OCI-LY1 (cell line): ENCODE measurements around the gene SIAE.

Experiments
- EZH2 ChIP-seq: fragments of 200-600 bp; sonication (generic), shearing (Covaris generic); IDR thresholded peaks from 2 replicates; pipeline ENCODE4 v1.8.0; 2017; ENCODE audit warnings: borderline replicate concordance, mixed run types, mild to moderate bottlenecking, antibody characterized with exemption, low read length, moderate library complexity, mixed read lengths
- TF ChIP-seq, protein P1 (sequence below): fragments of 200-600 bp; sonication (generic), shearing (Covaris generic); IDR thresholded peaks from 2 replicates; pipeline ENCODE4 v1.5.1; 2017; ENCODE audit warnings: mild to moderate bottlenecking, antibody characterized with exemption, low read length, moderate library complexity, mixed read lengths

DNA sequence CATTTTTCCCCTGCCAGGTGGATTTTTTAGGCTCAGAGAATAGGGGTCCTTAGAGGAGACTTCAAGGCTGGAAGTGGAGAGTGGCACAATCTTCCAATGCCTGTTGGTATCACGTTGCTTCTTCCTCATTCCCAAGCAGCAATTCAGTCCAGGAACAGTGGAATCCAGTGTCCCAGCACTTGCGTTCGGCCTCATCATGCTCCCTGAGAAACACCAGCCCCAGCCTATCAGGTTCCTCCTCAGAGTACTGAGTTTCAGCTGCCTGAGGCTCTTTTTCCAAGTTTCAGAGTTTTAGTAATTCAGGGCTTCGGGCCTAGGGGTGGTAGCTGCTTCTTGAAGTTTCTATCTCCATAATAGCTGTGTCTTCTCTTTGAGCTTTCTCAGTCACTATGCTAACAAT lies 34.3 kb upstream of the SIAE start:
- TF ChIP-seq, protein P1, sequence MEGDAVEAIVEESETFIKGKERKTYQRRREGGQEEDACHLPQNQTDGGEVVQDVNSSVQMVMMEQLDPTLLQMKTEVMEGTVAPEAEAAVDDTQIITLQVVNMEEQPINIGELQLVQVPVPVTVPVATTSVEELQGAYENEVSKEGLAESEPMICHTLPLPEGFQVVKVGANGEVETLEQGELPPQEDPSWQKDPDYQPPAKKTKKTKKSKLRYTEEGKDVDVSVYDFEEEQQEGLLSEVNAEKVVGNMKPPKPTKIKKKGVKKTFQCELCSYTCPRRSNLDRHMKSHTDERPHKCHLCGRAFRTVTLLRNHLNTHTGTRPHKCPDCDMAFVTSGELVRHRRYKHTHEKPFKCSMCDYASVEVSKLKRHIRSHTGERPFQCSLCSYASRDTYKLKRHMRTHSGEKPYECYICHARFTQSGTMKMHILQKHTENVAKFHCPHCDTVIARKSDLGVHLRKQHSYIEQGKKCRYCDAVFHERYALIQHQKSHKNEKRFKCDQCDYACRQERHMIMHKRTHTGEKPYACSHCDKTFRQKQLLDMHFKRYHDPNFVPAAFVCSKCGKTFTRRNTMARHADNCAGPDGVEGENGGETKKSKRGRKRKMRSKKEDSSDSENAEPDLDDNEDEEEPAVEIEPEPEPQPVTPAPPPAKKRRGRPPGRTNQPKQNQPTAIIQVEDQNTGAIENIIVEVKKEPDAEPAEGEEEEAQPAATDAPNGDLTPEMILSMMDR, result no peak
- TF ChIP-seq EZH2, result no peak
